Measurements from ENCODE around the gene ABCA3.

ABCA3 gene

GRCh38 chr16:2233872-2234812 lies 106.4 kb downstream of the ABCA3 start:
- no peak for DNase-seq (ENCODE audit: low spot score)

GRCh38 chr16:2233046-2233775 lies 107.3 kb downstream of the ABCA3 start:
- no peak for DNase-seq (ENCODE audit: low spot score)

DNA sequence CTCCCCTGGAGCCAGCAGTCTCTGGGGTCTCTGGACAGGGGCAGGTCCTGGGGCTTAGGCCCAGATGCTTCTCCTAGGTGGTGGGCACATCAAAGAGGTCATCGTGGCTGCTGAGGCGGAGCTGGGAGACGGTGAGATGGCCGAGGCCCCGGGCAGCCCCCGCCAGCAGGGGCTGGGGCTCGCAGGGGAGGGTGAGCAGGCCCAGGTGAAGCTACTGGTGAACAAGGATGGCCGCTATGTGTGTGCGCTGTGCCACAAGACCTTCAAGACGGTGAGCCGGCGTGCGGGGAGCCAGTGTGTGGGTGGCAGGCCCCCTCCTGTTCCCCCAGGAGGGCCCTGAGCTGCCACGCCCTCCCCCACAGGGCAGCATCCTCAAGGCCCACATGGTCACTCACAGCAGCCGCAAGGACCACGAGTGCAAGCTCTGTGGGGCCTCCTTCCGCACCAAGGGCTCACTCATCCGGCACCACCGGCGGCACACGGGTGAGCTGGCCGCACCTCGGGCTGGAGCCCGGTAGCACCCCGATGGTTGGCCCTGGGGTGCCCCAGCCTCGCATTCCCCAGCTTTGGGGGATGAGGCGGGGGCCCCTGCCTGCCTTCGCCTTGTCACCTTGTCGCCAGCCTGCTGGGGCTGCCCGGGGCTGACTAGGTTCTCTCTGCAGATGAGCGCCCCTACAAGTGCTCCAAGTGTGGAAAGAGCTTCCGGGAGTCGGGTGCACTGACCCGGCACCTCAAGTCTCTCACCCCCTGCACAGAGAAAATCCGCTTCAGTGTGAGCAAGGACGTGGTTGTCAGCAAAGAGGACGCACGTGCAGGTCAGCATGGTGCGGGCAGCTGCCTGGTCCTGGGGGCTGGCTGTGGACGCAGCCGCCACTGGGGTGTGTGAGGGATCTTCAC lies 108.2 kb downstream of the ABCA3 start:
- no peak for DNase-seq (ENCODE audit: low spot score)

DNA sequence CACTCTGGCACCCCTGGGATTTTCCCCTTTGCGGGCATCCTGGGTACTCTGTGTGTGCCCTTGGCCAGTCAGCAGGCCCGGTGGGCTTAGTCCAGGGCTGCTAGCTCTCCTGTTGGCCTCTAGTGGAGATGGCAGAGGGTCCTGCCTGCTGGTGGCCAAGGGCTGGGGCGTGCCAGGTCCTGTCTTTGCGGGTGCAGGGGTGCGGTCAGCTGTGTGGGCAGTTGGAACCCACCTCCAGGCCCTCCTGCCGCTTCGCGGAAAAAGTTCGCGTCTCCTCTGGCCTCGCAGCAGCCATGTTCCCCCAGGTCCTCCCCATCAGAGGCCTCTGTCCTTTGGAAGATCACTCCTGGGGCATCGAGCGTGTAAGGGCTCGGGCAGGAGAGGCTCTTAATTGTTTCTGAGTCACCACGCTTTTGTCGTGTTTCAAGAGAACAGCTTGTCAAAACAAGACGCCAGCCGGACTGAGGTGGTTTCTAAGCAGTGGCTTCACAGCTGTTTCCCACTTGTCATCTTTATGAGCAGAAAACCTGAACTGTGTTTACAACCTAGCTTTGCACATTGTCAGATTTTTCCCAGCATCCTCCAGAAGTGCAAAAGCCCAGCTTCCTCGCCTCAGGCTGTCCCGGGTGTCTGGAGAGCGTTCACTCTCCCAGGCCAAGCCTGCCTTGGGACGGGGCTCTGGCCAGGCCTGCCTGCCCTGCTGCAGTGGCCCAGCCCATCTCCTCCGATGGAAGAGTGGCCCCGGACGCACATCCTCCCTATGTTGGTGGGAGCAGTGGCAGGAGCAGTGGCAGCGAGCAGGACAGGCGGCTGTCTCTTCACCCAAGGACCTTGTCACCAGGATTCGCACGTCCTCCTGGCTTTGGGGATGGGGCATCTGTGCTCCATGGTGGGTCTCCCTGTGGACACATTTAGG lies 109.3 kb downstream of the ABCA3 start:
- DNase-seq (ENCODE audit: low spot score): no peak

DNA sequence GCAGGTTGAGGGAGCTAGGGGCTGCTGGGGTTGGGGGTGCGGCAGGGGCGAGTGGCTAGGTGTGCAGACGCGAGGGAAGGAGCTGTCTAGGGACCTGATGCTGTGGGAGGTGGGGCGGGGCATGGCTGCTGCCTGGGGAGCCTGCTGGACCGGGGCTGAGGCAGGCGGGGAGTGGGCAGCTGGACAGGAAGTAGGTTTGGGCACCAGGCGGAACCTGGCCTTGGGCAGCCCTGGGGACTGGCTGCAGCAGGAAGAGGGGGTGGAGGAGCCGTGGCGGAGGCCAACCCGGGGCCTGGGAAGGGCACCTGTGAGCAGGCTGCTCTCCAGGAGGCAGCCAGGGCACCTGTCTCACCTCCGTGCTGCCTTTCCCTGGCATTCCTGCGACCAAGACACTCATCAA lies 110.2 kb downstream of the ABCA3 start:
- DNase-seq (ENCODE audit: low spot score): no peak

DNA sequence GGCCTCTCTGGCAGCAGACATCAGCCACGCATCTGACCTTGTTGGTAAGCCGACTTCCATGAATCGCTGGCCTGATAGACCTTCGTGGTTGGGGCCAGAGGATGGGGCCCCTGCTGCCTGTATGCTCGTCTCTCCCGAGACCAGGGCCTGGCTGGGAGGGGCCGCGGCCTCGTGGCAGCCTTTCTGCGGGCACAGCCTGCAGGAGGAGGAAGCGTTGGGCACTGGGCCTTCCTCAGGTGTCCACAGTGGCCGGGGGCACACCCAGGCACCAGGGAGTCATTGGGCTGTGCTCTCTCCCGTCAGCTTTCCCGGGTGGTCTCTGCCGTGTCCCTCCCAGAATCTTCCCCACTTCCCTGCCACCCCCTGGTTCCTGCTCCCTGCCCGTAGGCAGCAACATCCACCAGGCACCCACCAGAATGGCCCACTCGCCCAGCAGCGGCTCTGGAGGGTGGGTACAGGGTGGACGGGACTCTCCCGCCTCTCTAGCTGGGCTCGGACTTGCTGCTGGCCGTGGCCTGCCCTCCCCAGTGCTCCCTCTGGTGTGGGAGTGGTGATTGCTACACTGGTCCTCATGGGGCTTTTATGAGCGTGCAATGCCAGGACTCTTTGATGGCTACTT lies 110.8 kb downstream of the ABCA3 start:
- no peak for DNase-seq (ENCODE audit: low spot score)

- no peak for DNase-seq (ENCODE audit: low spot score)
These were observed 111.4 kb downstream of the ABCA3 start for GRCh38 chr16:2229091-2229490.

GRCh38 chr16:2228161-2228824 lies 112.2 kb downstream of the ABCA3 start:
- no peak for DNase-seq (ENCODE audit: low spot score)

- DNase-seq (ENCODE audit: low spot score): no peak
These were observed 113.6 kb downstream of the ABCA3 start for GRCh38 chr16:2226918-2227317.

GRCh38 chr16:2226245-2226793 lies 114.2 kb downstream of the ABCA3 start:
- DNase-seq (ENCODE audit: low spot score): no peak
